ENCODE measurements around the gene KRT8.

KRT8 gene

GRCh38 chr12:52848661-52849255 is 56.1 kb downstream of the KRT8 start, which contains the start of gene KRT78:
TSS of gene KRT78 (minus strand) at chr12:52848994. CDS start at chr12:52848930, 64 bp downstream.
- in situ Hi-C loops (cut with MboI; ENCODE audit: low sequenced_read_pairs) = no loop called here

GRCh38 chr12:52847335-52848102 is 57.4 kb downstream of the KRT8 start:
- in situ Hi-C loops (cut with MboI; ENCODE audit: low sequenced_read_pairs) = no loop called here
